Measurements from ENCODE around the gene ANKRD49. TPM values are rescaled to one million over a fixed set of nuclear protein-coding genes. Genes with fewer than 3 reads are reported as not detected.
A peak's percentile ranks its signal among the peaks of the same experiment; 100 is the strongest.

Gene ANKRD49
- total RNA-seq, 4 donors from 2014 or later = 5.0 to 23.4 (median 18.2) TPM

- Histone ChIP-seq H3K4me1 (peaks cover 11% of the 10 kb centered on the region), H3K36me3 (no peaks in the 10 kb centered on the region), H3K4me3 (no peak overlapping the region), H3K27me3 (no peaks in the 10 kb centered on the region), H3K9me3 (no peaks in the 10 kb centered on the region), H3K27ac (no peak overlapping the region)
- TF ChIP-seq, protein P1, sequence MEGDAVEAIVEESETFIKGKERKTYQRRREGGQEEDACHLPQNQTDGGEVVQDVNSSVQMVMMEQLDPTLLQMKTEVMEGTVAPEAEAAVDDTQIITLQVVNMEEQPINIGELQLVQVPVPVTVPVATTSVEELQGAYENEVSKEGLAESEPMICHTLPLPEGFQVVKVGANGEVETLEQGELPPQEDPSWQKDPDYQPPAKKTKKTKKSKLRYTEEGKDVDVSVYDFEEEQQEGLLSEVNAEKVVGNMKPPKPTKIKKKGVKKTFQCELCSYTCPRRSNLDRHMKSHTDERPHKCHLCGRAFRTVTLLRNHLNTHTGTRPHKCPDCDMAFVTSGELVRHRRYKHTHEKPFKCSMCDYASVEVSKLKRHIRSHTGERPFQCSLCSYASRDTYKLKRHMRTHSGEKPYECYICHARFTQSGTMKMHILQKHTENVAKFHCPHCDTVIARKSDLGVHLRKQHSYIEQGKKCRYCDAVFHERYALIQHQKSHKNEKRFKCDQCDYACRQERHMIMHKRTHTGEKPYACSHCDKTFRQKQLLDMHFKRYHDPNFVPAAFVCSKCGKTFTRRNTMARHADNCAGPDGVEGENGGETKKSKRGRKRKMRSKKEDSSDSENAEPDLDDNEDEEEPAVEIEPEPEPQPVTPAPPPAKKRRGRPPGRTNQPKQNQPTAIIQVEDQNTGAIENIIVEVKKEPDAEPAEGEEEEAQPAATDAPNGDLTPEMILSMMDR (IDR thresholded peaks at IDR 0.05) = no peak
- TF ChIP-seq POLR2A (IDR thresholded peaks at IDR 0.05) (no peak), EP300 (IDR thresholded peaks at IDR 0.05) (no peak), POLR2AphosphoS5 (IDR thresholded peaks at IDR 0.05) (no peak)
- DNase-seq (ENCODE audit: low spot score in 2 of 2) = no peak
- WGBS = 42% methylated on average over 4 of the region's 4 CpGs
These were observed 33.1 kb downstream of the ANKRD49 start for GRCh38 chr11:94526645-94527438.

DNA sequence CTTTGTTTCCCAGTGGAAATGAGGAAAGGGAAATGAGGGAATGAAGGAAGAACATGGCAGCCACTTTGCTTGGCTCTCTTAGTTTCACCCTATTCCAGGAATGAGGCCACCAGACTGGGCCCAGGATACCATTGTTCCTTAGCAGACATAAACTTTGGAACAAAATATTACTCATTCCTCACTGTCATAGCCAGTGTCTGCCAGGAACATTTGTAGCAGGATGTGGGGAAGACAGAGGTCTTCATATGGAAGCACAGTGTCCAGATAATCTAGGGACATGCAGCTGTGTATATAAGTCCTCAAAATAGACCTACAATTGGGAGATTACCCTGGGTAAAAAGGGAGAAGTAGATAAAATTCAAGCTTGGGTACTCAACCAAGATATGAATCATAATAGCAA is 34.8 kb downstream of the ANKRD49 start:
- H3K4me3 ChIP-seq = no peak overlapping the region
- no peaks in the 10 kb centered on the region for H3K36me3 ChIP-seq
- TF ChIP-seq POLR2A (IDR thresholded peaks at IDR 0.05) = no peak
- TF ChIP-seq, protein P1 (IDR thresholded peaks at IDR 0.05) = no peak
- TF ChIP-seq EP300 (IDR thresholded peaks at IDR 0.05) = no peak
- TF ChIP-seq POLR2AphosphoS5 (IDR thresholded peaks at IDR 0.05) = no peak
- H3K4me1 ChIP-seq = peaks cover 11% of the 10 kb centered on the region
- DNase-seq (ENCODE audit: low spot score in 2 of 2) = no peak
- H3K27ac ChIP-seq = no peak overlapping the region
- no peaks in the 10 kb centered on the region for H3K9me3 ChIP-seq
- H3K27me3 ChIP-seq = no peaks in the 10 kb centered on the region

DNA sequence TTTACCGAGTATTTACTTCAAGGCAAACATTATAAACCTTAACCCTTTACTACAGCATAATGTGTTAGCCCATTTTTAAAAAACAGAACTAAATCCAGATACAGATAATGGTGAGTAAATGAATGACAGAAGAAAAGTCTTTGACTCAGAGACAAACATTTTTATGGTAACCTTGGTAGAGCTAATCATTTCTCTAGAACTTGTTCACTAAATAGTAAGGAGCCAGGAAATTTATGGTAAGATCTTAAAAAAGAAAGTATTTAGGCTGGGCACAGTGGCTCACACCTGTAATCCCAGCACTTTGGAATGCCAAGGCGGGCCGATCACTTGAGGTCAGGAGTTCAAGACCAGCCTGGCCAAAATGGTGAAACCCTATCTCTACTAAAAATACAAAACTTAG is 38.4 kb downstream of the ANKRD49 start:
- Histone ChIP-seq H3K27ac (no peak overlapping the region), H3K4me1 (peaks cover 10% of the 10 kb centered on the region), H3K36me3 (no peaks in the 10 kb centered on the region), H3K9me3 (no peaks in the 10 kb centered on the region), H3K4me3 (no peak overlapping the region), H3K27me3 (no peaks in the 10 kb centered on the region)
- 95% methylated on average over 3 of the region's 3 CpGs for WGBS
- TF ChIP-seq EP300 (IDR thresholded peaks at IDR 0.05) (no peak), POLR2AphosphoS5 (IDR thresholded peaks at IDR 0.05) (no peak), POLR2A (IDR thresholded peaks at IDR 0.05) (no peak)
- TF ChIP-seq, protein P1 (IDR thresholded peaks at IDR 0.05) = no peak
- no peak for DNase-seq (ENCODE audit: low spot score in 2 of 2)

- Histone ChIP-seq H3K27ac (peak overlapping the region; percentile 15), H3K27me3 (no peaks in the 10 kb centered on the region), H3K36me3 (no peaks in the 10 kb centered on the region), H3K4me1 (peaks cover 14% of the 10 kb centered on the region), H3K4me3 (no peak overlapping the region), H3K9me3 (no peaks in the 10 kb centered on the region)
- no peak for DNase-seq (ENCODE audit: low spot score in 2 of 2)
- TF ChIP-seq, protein P1 (IDR thresholded peaks at IDR 0.05) = no peak
- no peak for TF ChIP-seq POLR2AphosphoS5 (IDR thresholded peaks at IDR 0.05)
- 76% methylated on average over 1 of the region's 1 CpG for WGBS
These were observed 39.4 kb downstream of the ANKRD49 start for GRCh38 chr11:94533206-94533605.

- TF ChIP-seq, protein P1 (IDR thresholded peaks at IDR 0.05) = no peak
- TF ChIP-seq POLR2AphosphoS5 (IDR thresholded peaks at IDR 0.05) (no peak), EP300 (IDR thresholded peaks at IDR 0.05) (no peak), POLR2A (IDR thresholded peaks at IDR 0.05) (no peak)
- H3K9me3 ChIP-seq = no peaks in the 10 kb centered on the region
- H3K27me3 ChIP-seq = no peaks in the 10 kb centered on the region
- 66% methylated on average over 6 of the region's 6 CpGs for WGBS
- H3K4me1 ChIP-seq = peaks cover 14% of the 10 kb centered on the region
- no peak overlapping the region for H3K4me3 ChIP-seq
- peak overlapping the region; percentile 15 for H3K27ac ChIP-seq
- no peaks in the 10 kb centered on the region for H3K36me3 ChIP-seq
- no peak for DNase-seq (ENCODE audit: low spot score in 2 of 2)
These were observed 40.2 kb downstream of the ANKRD49 start for GRCh38 chr11:94533696-94534630.
